Measurements from ENCODE around the gene USO1.
"Not testable (repeated sequence)": the region's sequence is repeated elsewhere in the genome, so short reads cannot be mapped to it uniquely, and the experiment has no call there.

The USO1 gene

DNA sequence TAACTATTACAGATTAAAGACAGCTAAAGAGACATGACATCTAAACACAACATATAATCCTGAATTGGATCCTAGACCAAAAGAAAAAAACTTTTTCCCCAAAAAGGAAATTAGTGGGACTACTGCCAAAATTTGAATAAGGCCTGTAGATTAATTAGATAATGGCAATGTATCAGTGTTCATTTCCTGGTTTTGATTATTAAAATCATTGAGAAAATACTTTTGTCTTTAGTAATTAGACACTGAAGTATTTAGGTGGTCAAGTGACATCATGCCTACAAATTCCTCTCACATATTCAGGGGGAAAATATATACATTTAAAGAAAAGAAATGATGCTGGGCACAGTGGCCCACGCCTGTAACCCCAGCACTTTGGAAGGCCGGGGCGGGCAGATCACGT lies 10.4 kb upstream of the USO1 start:
- no peak for DNase-seq

DNA sequence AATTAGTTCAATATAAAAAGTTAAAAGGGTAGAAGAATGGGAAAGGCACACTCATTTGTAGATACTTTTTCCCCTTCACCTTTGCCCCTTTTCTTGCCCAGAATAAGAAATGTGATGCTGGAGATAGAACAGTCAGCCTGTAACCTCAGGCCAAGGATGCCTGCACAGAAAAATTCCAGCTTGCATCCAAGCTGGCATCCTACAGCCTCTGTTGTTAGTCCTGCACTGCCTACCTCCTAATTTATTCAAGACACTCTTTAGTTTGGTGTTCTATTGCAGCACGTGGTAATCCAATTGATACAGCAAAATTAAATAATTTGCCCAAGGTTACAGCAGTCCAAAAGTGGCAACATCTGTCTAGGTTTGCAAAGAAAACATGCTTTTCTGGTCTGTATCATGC lies 9.7 kb upstream of the USO1 start:
- no peak for DNase-seq

DNA sequence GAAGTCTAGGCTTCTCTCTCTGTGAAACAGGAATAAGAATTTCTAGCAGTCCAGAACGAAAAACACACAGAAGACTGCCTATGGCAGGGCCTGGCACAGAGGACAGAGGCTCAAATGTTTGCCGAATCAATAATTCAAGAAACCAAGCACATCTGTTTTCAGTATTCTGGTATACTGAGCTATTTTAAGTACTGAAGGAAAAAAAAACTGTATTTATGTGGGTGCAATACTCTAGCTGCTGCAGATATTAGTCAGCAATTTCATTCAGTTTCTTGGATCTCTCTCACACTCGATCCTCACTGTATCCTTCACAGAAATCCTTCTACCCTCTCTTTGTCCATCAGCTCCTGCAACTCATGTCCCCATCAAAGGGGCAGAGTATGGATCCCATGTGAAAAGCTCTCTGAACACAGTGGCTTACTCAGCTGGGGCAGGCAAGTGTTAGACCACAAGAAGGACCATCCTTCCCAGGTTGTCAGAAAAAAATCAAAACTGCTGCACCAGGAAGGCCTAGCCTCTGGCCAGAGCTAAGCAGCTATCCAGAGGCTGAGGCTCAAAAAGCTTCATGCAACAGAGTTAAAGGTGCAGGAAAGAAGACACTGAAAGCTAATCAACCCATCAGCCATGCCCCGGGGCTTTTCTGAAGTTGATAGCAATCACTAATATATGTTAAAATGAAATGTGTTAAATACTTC lies 9.1 kb upstream of the USO1 start:
- no peak for DNase-seq

DNA sequence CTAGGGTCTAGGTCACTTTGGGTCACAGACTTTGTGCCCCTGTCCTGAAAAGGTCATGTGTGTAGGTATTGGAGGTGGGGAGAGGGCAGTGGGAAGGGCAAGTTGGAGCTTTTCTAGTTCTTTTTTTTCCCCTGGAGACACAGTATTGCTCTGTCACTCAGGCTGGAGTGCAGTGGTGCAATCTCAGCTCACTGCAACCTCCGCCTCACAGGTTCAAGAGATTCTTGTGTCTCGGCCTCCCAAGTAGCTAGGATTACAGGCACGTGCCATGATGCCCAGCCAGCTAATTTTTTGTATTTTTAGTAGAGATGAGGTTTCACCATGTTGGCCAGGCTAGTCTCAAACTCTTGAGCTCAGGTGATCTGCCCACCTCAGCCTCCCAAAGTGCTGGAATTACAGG lies 8.3 kb upstream of the USO1 start:
- not testable (repeated sequence) for DNase-seq

DNA sequence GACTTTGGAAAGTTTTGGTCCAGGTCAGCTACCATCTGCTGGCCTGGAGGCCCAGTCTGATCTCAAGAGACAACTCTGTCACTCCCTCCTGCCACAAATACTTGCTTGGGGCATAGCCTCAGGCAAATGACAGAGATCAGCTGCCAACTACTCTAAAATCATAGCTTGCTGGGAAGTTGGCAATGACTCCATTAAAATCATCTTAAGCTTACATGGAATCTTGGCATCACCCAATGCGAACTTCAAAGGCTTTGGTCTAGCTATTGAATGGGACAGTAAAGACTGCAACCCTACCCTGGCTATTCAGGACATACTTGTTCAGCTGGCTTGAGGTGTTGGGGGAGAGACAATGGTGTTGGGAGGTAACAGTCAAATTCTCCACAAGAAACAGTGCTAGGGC lies 7.0 kb upstream of the USO1 start:
- no peak for DNase-seq

DNA sequence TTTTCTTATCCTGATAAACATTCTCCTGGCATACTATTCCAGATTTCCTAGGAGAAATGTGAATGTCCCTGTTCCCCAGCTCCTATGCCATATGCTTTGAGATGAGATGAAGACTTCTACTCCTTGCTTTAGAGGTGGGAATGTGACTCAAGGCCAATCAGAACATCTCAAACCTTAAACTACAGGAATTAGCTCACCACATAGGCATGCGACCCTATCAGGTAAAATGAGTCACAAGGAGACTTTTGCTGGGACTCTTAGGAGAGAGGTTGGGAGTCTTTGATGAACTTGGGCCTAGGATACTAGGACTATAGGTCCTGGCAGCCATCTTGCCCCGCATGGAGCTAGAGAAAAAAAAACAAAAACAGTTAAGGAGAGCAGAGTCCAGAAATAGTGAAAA lies 5.8 kb upstream of the USO1 start:
- DNase-seq: no peak

DNA sequence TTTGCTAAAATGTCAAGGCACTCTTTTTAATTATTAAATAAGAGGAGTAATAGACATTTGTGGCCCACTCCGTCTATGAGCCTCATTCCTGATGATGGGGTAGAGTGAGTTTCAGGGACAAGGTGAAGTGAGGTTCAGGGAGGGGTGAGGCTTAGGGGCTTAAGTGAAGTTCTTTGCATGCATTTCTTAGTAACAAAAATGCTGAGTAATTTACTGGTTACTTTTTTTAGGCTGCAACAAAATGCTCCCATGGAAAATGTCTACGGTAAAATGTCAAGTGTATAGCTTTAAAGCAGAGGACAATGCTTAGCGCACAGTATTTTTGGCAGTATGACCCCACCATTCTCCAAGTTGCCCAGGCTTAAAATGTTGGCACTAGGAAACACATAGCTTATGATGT lies 2.0 kb upstream of the USO1 start:
- no peak for DNase-seq

DNA sequence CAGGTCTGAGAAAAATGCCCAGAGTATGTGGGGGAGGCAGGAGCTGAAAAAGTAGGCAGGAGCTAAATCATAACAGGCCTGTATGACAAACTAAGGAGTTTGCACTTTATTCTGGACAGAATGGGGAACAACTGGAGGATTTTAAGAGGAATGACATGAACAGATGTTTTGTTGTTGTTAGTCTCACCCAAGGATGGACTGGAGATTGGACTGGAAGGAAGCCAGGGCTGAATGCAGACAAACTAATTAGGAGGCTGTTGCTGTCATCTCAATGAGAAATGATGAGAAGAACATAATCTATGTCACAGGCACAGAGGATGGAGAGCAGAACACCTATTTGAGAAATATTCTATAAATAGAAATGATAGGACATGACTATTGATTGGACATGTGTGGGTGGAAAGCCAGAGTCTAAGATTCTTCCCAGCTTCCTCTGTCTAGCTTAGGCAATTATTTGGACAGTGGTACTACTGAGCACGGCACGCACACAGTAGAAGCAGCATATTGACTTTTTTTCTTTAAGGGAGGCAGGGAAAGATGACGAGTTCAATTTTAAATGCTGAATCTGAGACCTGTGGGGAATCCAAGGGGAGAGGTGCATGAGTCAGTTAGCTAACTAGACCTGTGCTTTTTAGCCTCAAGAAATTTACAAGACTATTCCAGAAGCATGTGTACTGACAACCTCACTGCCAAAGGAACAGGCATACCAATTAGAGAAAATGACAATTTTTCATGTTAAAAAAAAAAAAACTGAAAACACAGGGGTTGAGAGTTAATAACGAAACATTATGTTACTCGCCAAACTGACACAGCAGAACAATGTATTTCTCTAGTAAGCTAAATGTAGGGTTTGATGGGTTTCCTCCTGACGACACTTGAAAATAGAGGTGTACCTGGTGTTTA lies 963 bp upstream of the USO1 start:
- no peak for DNase-seq

DNA sequence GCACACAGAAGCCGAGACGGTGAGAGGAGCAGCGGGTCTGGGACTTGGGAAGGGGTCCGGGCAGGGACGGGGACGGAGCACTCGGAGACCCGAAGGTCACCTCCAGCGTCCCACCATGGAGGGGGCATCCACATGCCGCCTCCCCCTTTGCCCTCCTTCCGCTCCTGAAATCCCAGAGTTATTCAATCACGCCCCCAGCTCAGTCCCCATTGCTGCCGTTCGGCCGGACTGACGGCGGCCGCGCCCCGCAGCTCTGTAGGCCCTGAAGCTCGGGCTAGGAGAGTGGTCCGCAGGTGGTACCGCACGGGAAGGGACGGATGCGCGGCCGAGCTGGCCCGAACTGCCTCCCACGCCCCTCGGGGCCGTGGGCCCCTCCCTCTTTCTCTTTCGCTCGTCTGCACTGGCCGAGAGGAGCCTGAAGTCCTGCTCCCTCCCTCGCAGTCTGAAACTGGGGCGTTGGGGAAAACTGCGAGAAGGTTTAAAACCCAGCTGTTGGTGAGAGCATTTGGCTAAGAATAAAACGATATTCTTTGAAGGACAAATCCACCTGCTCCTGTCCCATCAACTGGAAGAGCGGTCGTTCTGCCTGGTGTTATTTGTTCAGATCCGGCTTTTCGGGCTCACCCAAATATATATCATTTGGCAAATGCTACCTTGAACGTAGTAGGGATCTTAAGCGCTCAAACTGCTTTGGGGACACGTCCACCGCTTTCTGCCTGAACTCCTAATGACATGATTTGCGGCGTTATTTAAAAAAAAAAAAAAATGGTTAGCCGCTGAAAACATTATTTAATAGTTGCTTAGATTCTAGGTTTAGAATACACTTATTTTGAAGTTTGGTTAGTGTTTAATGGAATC lies 719 bp downstream of the USO1 start:
- no peak for DNase-seq

DNA sequence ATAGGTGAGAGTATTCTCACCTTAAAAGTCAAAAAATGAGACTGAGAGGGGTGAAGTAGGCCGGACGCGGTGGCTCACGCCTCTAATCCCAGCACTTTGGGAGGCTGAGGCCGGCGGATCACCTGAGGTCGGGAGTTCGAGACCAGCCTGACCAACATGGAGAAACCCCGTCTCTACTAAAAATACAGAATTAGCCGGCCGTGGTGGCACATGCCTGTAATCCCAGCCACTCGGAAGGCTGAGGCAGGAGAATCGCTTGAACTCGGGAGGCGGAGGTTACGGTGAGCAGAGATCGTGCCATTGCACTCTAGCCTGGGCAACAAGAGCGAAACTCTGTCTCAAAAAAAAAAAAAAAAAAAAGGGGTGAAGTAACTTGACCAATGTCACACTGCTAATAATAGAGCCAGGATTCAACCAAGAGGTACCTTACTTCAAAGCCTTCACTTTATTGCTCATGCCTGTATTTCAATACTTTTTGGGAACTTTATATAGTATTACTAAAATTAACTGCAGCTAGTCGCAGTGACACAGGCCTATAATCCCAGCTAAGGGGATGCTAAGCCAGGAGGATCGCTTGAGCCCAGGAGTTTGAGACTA lies 1.7 kb downstream of the USO1 start:
- DNase-seq: not testable (repeated sequence)

DNA sequence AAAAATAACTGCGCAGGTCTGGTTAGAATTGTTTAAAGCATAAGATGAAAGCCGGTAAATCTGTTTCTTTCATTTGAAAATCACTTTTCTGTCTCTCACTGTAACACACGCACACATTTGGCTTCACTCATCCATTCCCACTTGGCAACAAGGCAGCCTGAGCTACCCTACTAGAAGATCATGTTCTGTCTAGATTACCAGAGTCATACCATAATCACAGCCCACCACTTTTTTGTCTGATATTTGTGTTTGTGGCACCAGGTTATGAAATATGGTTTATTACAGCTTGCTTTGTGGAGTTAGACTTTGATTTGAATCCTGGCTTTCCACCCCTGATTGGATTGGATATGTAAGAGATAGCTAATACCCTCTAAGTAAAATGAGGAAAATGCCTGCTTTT lies 2.2 kb downstream of the USO1 start:
- no peak for DNase-seq

DNA sequence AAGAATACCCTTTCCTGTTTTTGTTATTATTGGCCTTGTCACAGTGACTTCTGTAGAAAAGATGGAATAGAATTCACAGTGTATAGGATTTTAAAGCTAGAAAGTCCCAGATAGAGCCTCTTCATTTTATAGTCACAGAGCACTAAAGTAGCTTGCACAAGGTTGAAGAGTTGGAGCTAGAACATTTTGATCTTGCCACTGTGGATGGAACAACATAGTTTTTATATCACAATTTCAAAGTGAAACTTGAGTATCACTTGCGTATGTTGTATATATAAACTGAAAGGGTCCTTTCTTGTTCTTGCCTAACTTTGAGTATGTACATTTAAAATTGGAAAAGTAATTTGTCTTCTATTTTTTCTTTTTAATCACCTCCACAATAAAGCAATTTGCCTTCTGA lies 2.7 kb downstream of the USO1 start:
- no peak for DNase-seq

DNA sequence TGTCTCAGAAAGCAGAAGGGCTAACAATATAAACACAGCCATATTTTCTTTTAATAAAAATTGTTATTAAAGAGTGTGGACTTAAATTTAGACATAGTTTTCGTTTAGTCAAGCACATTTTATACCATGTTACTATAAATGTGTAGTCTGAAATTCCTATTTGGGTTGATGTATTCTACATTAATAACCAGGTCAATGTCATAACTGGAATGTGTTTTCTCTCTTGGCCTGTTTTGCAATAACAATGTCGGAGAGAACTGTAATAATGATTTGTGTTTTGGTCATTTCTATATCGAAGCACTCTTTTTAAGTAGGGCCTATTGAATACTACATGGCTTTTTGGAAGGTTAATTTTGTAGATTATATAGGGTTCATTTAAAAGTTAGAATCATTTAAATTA lies 5.5 kb downstream of the USO1 start:
- no peak for DNase-seq

DNA sequence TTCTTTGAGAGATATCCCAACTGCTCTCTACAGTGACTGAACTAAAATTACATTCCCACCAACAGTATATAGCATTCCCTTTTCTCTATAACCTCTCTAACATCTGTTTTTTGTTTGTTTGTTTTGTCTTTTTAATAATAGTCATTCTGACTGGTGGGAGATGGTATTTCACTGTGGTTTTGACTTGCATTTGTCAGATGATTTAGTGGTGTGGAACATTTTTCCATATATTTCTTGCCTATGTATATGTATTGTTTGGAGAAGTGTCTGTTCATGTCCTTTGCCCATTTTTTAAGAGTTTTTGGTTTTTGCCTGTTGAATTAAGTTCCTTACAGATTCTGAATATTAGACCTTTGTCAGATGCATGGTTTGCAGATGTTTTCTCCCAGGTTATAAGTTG lies 9.0 kb downstream of the USO1 start:
- DNase-seq: no peak

DNA sequence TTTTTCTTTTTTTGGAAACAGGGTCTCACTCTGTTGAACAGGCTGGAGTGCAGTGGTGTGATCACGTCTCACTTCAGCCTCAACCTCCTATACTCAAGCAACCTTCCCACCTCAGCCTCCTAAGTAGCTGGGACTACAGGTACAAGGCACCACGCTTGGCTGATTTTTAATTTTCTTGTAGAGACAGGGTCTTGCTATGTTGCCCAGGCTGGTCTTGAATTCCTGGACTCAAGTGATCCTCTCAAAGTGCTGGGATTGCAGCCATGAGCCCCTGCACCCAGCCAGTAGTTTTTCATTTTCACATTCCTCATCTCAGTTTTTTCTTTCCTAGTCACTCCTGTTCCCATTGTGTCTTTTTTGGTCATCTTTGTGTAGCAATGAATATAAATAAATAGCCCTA lies 11.1 kb downstream of the USO1 start:
- DNase-seq: no peak

DNA sequence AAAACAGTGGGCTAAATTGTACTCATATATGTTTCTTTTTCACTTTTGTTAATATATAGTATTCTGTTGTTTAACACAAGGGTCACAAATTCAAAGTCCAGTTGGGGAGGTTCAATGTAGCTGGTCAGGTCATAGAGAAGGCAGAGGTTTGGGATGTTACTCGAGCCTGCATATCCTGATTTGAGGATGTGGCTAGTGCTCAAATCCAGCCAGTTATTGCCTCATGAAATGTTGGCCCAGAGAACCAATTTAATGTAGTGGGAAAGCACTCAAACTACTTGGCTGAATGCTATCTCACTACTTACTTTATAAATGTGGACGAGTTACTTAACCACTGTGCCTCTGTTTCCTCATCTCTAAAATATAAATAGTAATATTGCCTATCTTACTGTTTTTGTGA lies 12.5 kb downstream of the USO1 start:
- DNase-seq: no peak

DNA sequence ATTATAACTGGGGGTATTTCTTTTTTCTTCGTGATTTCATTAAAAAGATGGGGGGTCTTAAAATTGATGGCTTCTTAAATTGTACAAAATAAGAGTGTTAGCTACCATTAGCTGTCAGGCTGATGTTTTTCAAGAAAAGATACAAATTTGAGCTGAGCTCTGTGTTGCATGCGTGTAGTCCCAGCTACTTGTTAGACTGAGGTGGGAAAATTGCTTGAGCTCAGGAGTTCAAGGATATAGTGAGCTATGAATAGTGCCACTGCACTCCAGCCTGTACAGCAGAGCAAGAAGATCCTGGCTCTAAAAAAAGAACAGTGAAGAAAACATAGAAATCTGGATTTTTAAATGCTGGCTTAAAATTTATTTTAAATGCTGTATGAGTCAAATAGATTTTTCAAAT lies 13.0 kb downstream of the USO1 start:
- DNase-seq: no peak

DNA sequence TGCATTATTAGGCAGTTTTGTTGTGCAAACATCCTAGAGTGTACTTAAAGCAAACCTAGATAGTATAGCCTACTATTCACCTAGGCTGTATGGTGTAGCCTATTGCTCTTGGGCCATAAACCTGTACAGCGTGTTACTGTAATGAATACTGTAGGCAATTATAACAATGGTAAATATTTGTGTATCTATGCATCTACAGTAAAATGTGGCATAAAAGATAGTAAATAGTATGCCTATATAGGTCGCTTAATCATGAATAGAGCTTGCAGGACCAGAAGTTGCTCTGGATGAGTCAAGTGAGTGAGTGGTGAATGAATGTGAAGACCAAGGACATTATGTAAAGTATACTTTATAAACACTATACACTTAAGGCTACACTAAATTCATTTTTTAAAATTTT lies 16.6 kb downstream of the USO1 start:
- no peak for DNase-seq

DNA sequence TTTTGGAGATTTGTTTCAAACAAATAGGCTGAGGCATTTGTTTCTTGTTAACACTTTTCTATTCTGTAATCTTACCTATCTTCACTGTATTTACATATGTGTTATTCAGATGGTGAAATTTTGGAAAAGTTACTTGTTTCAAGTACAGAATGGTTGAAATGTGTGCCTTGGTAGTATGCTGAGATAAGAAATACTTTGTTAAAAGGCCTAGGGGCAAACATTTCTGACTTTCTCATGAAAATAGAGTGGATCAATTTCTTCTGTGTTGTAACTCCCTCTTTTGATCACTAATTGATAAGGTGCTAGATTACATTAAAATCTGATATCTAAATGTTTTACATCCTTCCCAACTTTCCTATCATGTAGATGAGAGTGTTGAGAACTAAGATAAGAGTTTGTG lies 18.1 kb downstream of the USO1 start:
- DNase-seq: no peak

DNA sequence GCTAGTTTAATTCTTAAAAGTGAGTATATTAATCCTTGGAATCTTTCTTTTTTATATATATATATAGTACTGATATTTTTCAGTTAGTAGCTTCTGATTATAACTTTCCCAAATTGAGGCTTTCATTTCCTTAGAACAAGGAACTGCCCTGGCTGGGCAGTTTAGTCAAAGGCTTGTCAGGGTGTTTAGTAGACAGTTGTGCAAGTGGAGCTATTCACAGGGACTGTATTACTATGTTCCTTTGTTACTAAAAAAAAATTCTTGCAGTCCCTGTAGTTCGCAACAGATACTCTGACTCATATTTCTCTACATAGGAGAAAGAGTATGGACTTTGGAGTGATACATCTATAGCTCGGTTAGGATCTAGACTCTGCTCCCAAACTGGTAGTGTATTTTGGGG lies 20.8 kb downstream of the USO1 start:
- DNase-seq: peak in 1 of 2 donors; percentile 49

DNA sequence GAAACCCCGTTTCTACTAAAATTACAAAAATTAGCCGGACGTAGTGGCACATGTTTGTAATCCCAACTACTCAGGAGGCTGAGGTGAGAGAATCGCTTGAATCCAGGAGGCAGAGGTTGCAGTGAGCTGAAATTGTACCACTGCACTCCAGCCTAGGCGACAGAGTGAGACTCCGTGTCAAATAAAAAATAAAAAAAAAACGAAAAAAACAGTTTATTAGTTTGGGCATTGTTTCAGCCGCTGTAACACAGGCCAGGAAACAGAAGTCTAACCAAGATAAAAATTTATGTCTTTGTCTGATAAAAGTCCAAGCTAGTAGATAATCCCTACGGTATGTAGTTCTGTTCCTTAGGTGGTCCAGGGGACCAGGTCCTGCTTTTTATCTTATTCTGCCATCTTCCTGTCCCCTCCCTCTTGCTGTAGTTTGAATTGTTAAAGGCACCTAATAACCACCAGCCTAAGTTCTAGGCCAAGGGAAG lies 21.4 kb downstream of the USO1 start:
- peak in 1 of 2 donors; percentile 1 for DNase-seq

DNA sequence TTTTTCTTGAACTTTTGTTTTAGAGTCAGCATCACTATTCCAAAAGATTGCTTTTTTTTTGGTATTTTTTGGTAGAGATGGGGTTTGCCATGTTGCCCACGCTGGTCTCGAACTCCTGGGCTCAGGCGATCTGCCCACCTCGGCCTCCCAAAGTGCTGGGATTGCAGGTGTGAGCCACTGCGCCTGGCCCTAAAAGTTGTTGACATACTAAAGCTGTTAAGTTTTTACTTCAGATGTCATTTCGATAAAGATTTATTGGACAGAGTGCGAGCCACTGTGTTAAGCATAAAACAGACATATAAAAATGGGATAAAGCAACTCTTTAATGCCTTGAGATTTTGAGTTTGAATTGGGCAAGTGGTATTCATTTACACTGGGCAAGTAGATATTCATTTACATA lies 28.3 kb downstream of the USO1 start:
- DNase-seq: no peak

DNA sequence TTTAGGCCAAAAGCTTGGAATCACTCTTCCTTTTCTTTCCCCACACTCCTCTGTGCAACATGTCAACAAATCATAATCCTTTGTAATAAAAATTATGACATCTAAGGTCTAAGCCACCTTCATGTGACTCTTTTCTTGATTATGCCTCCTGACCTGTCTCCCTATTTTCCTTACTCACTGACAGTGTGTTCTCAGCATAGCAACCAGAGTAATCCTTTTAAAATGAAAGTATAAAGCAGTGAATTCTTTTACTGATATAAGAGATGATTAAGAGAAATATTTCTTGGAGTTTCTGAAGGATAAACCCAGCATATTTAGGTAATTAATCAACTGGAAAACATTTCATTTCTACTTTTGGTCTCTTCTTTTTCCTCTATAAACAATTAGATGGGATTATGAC lies 44.7 kb downstream of the USO1 start:
- DNase-seq: no peak
